CD1c-positive myeloid dendritic cell (primary cell): ENCODE data around the gene TAP1.
A peak's percentile ranks its signal among the peaks of the same experiment; 100 is the strongest.

Source experiments
- DNase-seq: peaks from one replicate; pipeline ENCODE4 v3.0.0-alpha.2; 2016; ENCODE audit errors: extremely low spot score

Gene TAP1

DNA sequence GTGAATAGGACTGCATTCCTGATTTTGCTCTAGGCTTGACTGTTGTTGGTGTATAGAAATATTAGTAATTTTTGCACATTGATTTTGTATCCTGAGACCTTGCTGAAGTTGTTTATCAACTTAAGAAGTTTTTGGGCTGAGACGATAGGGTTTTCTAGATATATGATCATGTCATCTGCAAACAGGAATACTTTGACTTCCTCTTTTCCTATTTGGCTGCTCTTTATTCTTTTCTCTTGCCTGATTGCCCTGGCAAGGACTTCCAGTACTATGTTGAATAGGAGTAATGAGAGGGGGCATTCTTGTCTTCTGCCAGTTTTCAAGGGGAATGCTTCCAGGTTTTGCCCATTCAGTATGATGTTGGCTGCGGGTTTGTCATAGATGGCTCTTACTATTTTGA is 50.1 kb downstream of the TAP1 start:
- no peak for DNase-seq

DNA sequence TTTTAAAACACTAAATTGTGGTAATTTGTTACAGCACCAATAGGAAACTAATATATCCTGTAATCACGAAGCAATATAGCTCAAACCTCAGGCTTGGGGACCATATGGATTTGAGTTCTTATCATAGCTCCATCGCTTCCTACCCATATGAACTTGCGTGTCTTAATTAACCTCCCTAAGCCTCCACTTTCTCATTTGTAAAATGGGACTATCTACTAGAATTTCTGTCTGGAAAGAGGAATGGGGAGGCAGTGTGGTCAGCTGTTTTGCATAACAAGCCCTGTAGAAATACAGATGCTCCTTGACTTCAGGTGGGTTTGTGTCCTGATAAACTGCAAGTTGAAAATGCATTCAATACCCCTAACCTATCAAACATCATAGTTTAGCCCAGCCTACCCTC is 53.8 kb downstream of the TAP1 start:
- DNase-seq: no peak

DNA sequence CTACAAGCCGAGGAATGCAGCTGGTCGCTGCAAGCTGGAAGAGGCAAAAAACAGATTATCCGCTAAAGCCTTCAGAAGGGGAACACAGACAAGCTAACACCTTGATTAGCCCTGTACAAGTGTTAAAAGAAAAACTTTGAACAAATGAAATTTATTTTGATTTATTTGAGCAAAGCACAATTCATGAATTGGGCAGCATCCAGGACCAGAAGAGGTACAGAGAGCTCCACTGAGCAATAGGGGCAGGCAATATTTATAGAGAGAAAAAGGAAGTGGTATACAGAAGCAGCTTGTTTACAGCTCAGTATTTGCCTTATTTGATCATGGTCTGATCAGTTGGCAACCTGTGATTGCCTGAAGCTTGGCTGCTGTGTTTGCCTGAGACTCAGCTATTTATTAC is 54.3 kb downstream of the TAP1 start:
- no peak for DNase-seq

DNA sequence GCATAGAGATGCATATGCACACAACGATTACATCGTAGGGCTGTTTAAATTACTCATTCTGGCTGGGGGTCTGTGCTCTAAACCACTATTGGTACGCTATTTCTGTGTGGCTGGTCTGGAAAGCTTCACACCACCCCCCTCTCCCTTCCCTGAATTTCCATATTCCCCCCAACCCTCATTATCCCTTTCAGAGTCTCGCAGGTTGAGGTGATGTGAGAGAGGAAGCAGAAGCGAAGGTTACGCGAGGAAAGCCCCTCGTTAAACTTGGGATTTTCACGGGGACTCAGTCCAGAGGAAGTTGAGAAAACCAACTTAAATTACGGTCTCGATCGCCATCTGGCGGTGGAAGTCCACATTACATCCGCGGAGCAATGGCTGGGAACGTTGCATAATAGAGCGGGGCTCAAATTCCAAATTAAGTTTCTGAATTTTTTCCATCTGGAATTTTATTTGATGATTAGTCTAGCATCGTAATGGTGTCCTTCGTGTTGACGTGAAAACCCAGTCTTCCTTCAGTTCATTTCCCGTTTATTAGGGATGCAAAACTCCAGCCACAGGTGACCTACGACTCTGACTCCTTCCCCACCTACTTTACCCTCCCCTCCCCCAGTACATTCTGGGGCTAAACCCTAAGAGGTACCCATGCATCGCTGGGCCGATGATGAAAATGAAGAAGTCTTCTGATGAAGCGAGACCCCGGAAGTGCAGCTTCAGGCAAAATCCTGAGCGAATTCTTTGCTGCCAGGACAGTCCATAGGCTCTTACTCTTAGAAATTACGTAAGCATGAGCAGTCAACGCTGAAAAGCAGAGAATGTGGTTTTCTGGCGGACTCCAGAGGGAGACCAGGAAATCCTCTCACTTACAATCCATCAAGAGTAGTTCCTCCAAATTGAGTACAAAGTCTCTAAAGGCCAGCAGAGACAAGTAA is 56.4 kb downstream of the TAP1 start:
- peak; percentile 90 for DNase-seq
